ENCODE data around the gene GRIN1. TPM values are rescaled to one million over a fixed set of nuclear protein-coding genes. Genes with fewer than 3 reads are reported as not detected.

GRIN1 gene
- total and polyA plus RNA-seq, 2 of the 8 experiments (the other 6 are each of a cell fraction or from before 2014, with no cell fraction given): 0.48 to 2.1 TPM

GRCh38 chr9:137178939-137179630 is 40.1 kb downstream of the GRIN1 start (continued):
- TF ChIP-seq KDM5A (IDR thresholded peaks at IDR 0.05; ENCODE audit: low read length) (no peak), RBBP5 (IDR thresholded peaks at IDR 0.05; ENCODE audit: borderline replicate concordance, low read depth, low read length) (no peak), SP1 (IDR thresholded peaks at IDR 0.05; ENCODE audit: low read depth, low read length) (no peak)

Measured in H1 (cell line).